Keratinocyte (primary cell): Measurements from ENCODE around the gene NTSR2.

Source experiments
- EZH2 ChIP-seq: IDR thresholded peaks from one replicate; pipeline ENCODE4 v1.6.1; 2012; ENCODE audit warnings: inconsistent platforms, mild to moderate bottlenecking, low read length, moderate library complexity
- TF ChIP-seq, protein P1 (sequence below), 3 experiments: IDR thresholded peaks in 1 of 3; conservative IDR thresholded peaks in 1 of 3; optimal IDR thresholded peaks in 1 of 3; 2 replicates in 2 of 3; 3 replicates in 1 of 3; pipeline versions ENCODE3 to v1.5.1; 2011; ENCODE audit warnings: low read length in 3 of 3, mild to moderate bottlenecking in 3 of 3, moderate library complexity in 2 of 3, control low read depth in 1 of 3, inconsistent platforms in 1 of 3; ENCODE audit not compliant: insufficient read depth in 2 of 3; ENCODE audit errors: extremely low read depth in 1 of 3

GRCh38 chr2:11649093-11649492, 20.9 kb downstream of the NTSR2 start:
- TF ChIP-seq, protein P1, sequence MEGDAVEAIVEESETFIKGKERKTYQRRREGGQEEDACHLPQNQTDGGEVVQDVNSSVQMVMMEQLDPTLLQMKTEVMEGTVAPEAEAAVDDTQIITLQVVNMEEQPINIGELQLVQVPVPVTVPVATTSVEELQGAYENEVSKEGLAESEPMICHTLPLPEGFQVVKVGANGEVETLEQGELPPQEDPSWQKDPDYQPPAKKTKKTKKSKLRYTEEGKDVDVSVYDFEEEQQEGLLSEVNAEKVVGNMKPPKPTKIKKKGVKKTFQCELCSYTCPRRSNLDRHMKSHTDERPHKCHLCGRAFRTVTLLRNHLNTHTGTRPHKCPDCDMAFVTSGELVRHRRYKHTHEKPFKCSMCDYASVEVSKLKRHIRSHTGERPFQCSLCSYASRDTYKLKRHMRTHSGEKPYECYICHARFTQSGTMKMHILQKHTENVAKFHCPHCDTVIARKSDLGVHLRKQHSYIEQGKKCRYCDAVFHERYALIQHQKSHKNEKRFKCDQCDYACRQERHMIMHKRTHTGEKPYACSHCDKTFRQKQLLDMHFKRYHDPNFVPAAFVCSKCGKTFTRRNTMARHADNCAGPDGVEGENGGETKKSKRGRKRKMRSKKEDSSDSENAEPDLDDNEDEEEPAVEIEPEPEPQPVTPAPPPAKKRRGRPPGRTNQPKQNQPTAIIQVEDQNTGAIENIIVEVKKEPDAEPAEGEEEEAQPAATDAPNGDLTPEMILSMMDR (optimal IDR thresholded peaks at IDR 0.05 in 1 of 3, IDR thresholded peaks at IDR 0.05 in 1 of 3, conservative IDR thresholded peaks at IDR 0.05 in 1 of 3; ENCODE audit: extremely low read depth in 1 of 3, insufficient read depth in 2 of 3, low read length in 3 of 3), result no peak
- TF ChIP-seq EZH2, result no peak
